Ascending aorta (tissue), 2 donors: Measurements from ENCODE around the gene DNAH1. TPM values are rescaled to one million over a fixed set of nuclear protein-coding genes. Genes with fewer than 3 reads are reported as not detected.

ENCODE experiments used
- DNase-seq, 2 donors: peaks; one replicate each; pipeline ENCODE4 v3.0.0-alpha.2; 2019; ENCODE audit warnings: low spot score in 2 of 2
- H3K27ac ChIP-seq, 2 donors: fragments of 200-600 bp; sonication (generic); one replicate each; pipeline ENCODE4 v1.5.1; 2016 to 2017; ENCODE audit warnings: mild to moderate bottlenecking in 1 of 2
- H3K27me3 ChIP-seq: fragments of 200-600 bp; sonication (generic); one replicate; pipeline ENCODE4 v1.5.1; 2017
- H3K36me3 ChIP-seq, 2 donors: fragments of 200-600 bp; sonication (generic); one replicate each; pipeline ENCODE4 v1.5.1; 2016
- H3K4me1 ChIP-seq, 2 donors: fragments of 200-600 bp; sonication (generic); one replicate each; pipeline ENCODE4 v1.5.1; 2016 to 2017; ENCODE audit warnings: mild to moderate bottlenecking in 1 of 2
- H3K4me3 ChIP-seq, 2 donors: fragments of 200-600 bp; sonication (generic); one replicate each; pipeline ENCODE4 v1.5.1; 2016 to 2017; ENCODE audit warnings: mild to moderate bottlenecking in 1 of 2
- H3K9me3 ChIP-seq, 2 donors: fragments of 200-600 bp; sonication (generic); one replicate each; pipeline ENCODE4 v1.5.1; 2016
- intact Hi-C: fragments of 100-400 bp; cut with DNase I; formaldehyde crosslinking; loops from one replicate; pipeline ENCODE4 v1.15.1; 2023
- total RNA-seq: library from RNA; depleted of rRNA; stranded (reverse); fragments of >200 nt; gene quantifications from one replicate; pipeline ENCODE4 v1.1.0, GENCODE V29; 2016
- TF ChIP-seq, protein P1 (sequence below), 3 experiments: fragments of 200-600 bp in 2 of 3; fragments of 450-650 bp in 1 of 3; sonication (generic) in 2 of 3; IDR thresholded peaks; one replicate each; pipeline ENCODE4 v1.5.1; 2016 to 2019; ENCODE audit warnings: antibody characterized with exemption in 3 of 3, mild to moderate bottlenecking in 1 of 3, moderate library complexity in 1 of 3

The DNAH1 gene
- total RNA-seq, 1 donor from 2014 or later: 7.6 TPM

DNA sequence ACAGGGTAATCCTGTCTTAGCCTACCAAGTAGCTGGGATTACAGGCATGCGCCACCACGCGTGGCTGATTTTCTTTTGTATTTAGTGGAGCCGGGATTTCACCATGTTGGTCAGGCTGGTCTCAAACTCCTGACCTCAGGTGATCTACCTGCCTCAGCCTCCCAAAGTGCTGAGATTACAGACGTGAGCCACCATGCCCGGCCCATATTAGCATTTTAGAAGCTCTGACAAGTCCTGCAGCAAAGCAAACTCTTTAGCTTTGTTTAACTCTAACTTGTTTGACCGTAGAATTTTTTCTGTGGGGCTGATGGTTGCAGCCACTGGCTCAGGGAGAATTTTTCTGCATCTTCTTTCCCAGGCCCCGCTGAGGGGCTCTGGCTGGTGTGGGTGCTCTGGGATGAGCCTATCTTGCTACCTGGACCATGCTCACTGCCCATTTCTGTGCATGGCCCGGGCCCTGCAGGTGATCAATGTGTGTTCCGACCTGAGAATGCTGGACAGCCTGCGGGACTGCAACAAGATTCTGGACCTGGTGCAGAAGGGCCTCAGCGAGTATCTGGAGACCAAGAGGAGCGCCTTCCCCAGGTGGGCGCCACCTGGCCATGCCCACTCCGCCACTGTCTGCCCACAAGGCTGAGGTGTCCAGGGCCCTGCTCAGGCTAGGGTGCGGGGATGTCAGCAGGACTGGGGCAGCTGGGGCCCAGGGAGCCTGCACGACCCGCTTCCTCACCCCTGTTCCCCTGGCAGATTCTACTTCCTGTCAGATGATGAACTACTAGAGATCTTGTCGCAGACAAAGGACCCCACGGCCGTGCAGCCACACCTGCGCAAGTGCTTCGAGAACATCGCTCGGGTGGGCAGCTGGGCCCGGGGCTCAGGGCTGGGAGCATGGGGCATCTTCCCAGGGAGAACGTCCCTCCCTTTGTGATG lies 41.3 kb downstream of the DNAH1 start:
- no peak for DNase-seq
- TF ChIP-seq, protein P1, sequence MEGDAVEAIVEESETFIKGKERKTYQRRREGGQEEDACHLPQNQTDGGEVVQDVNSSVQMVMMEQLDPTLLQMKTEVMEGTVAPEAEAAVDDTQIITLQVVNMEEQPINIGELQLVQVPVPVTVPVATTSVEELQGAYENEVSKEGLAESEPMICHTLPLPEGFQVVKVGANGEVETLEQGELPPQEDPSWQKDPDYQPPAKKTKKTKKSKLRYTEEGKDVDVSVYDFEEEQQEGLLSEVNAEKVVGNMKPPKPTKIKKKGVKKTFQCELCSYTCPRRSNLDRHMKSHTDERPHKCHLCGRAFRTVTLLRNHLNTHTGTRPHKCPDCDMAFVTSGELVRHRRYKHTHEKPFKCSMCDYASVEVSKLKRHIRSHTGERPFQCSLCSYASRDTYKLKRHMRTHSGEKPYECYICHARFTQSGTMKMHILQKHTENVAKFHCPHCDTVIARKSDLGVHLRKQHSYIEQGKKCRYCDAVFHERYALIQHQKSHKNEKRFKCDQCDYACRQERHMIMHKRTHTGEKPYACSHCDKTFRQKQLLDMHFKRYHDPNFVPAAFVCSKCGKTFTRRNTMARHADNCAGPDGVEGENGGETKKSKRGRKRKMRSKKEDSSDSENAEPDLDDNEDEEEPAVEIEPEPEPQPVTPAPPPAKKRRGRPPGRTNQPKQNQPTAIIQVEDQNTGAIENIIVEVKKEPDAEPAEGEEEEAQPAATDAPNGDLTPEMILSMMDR (IDR thresholded peaks at IDR 0.05): no peak
- intact Hi-C loops: no loop called here
- peaks cover 37 to 72% of the 10 kb centered on the region in 2 donors for H3K36me3 ChIP-seq
- no peaks in the 10 kb centered on the region for H3K9me3 ChIP-seq
- H3K4me1 ChIP-seq: no peaks in the 10 kb centered on the region
- no peak overlapping the region for H3K4me3 ChIP-seq
- no peak overlapping the region for H3K27ac ChIP-seq
- H3K27me3 ChIP-seq: no peaks in the 10 kb centered on the region

DNA sequence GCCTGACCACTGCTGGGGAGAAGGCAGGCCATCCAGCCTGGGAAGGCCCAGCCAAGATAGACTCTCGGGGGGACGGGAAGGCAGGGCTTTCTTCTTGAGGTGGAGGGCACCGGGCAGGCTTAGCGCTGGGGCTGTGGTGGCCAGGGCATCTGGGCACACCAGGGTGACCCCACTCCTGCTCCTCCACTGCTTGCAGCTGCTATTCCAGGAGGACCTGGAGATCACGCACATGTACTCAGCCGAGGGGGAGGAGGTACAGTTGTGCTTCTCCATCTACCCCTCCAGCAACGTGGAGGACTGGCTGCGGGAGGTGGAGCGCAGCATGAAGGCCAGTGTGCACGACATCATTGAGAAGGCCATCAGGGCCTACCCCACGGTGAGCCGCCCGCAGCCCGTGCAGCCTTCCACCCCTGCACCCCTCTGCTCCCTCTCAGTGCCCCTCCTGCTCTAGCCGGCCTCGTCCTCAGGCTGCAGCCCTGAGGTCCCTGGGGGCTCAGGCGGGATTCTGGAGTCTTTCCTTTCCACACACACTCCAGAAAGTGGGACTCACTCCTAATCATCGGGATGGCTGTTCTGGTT lies 42.3 kb downstream of the DNAH1 start:
- H3K27me3 ChIP-seq: no peaks in the 10 kb centered on the region

DNA sequence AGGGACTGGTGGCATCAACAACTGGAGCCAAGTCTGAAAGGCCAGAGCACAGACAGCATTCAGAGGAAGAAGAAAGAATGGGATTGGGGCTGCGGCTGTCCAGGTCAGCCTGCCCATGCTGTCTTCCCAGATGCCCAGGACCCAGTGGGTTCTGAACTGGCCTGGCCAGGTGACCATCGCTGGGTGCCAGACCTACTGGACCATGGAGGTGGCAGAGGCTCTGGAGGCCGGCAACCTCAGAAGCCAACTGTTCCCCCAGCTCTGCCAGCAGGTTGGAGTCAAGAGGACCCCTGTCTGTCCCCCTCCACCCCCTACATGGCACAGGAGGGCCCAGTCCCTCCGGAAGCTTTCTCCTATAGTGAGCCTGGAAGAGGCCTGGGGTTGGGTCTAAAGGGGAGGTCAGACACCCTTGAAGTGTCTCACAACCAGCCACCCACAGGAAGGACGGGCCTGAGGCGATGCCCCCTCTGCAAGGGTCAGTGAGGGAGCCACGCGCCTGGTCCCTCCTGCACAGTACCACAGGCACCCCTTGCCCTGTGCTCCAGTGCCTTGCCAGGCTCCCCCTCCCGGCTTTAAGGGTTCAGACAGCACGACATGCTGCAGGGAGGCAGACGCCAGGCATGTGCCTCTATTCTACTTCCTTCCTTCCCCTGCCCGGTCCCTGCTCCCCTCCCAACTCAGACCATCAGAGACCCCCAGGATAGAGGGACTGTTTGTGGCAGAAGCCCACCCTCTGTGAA lies 43.2 kb downstream of the DNAH1 start:
- DNase-seq: no peak
- Histone ChIP-seq H3K4me3 (no peak overlapping the region), H3K36me3 (peaks cover 40 to 66% of the 10 kb centered on the region in 2 donors), H3K27me3 (no peaks in the 10 kb centered on the region), H3K9me3 (no peaks in the 10 kb centered on the region), H3K27ac (no peak overlapping the region), H3K4me1 (no peaks in the 10 kb centered on the region)
- intact Hi-C loops: no loop called here
- TF ChIP-seq, protein P1 (IDR thresholded peaks at IDR 0.05): no peak

More for the DNA sequence above, 42.3 kb downstream of the DNAH1 start:
- Histone ChIP-seq H3K27ac (no peak overlapping the region), H3K9me3 (no peaks in the 10 kb centered on the region), H3K4me1 (no peaks in the 10 kb centered on the region), H3K4me3 (no peak overlapping the region), H3K36me3 (peaks cover 39 to 72% of the 10 kb centered on the region in 2 donors)
- DNase-seq: no peak
- TF ChIP-seq, protein P1 (IDR thresholded peaks at IDR 0.05): no peak
- intact Hi-C loops: no loop called here

DNA sequence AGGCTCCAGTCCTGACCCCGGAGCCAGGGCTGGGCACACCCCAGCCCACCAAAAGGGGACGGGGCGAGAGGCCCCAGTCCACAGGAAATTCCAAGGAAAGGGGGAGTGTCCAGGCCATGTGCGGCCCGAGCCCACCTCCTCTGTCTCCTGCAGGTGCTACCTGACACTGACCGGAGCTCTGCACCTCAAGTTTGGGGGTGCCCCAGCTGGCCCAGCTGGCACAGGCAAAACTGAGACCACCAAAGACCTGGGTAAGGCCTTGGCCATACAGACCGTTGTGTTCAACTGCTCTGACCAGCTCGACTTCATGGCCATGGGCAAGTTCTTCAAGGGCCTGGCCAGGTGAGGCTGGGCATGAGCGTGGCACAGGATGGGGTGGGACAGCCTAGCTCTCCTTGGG lies 44.9 kb downstream of the DNAH1 start:
- Histone ChIP-seq H3K36me3 (peaks cover 44 to 63% of the 10 kb centered on the region in 2 donors), H3K4me3 (no peak overlapping the region), H3K9me3 (no peaks in the 10 kb centered on the region), H3K27me3 (no peaks in the 10 kb centered on the region), H3K27ac (no peak overlapping the region), H3K4me1 (no peaks in the 10 kb centered on the region)
- intact Hi-C loops: no loop called here
- no peak for DNase-seq
- TF ChIP-seq, protein P1 (IDR thresholded peaks at IDR 0.05): no peak

DNA sequence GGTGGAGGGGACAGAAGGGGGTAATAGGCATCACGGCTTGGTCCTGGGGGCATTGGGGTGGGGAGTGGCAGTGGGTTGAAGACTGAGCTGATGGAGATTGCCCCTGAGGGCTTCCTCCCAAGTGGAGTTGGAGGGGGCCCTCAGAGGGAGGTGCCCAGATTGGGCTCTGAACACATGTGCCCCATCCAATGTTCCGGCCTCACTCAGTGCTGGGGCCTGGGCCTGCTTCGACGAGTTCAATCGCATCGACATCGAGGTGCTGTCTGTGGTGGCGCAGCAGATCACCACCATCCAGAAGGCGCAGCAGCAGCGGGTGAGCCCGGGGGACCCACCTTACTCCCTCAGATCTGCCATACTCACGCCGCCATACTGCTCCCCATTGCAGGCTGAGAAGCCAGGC lies 45.3 kb downstream of the DNAH1 start:
- no peaks in the 10 kb centered on the region for H3K9me3 ChIP-seq
- H3K36me3 ChIP-seq: peaks cover 44 to 65% of the 10 kb centered on the region in 2 donors
- H3K27ac ChIP-seq: no peak overlapping the region
- H3K27me3 ChIP-seq: no peaks in the 10 kb centered on the region
- H3K4me3 ChIP-seq: no peak overlapping the region
- intact Hi-C loops: no loop called here
- TF ChIP-seq, protein P1 (IDR thresholded peaks at IDR 0.05): no peak
- no peak for DNase-seq
- H3K4me1 ChIP-seq: no peaks in the 10 kb centered on the region
